Gastroesophageal sphincter (tissue), 4 donors: Measurements from ENCODE around the gene HUNK. TPM values are rescaled to one million over a fixed set of nuclear protein-coding genes. Genes with fewer than 3 reads are reported as not detected.

ENCODE experiments used
- ATAC-seq: fragments of 150-250 bp; one replicate; pipeline ENCODE4 v1.9.1; 2016; ENCODE audit warnings: mild to moderate bottlenecking, moderate library complexity
- H3K27ac ChIP-seq, 4 donors: fragments of 200-600 bp; sonication (generic) in 3 of 4; 1 replicate in 3 of 4; 2 replicates in 1 of 4; pipeline ENCODE4 v1.5.1; 2016 to 2019
- H3K27me3 ChIP-seq: fragments of 200-600 bp; sonication (generic); one replicate; pipeline ENCODE4 v1.5.1; 2019
- H3K36me3 ChIP-seq, 2 donors: fragments of 200-600 bp; sonication (generic); one replicate each; pipeline ENCODE4 v1.5.1; 2019; ENCODE audit warnings: control low read depth in 1 of 2
- H3K4me1 ChIP-seq, 3 donors: fragments of 200-600 bp; sonication (generic); 1 replicate in 2 of 3; 2 replicates in 1 of 3; pipeline ENCODE4 v1.5.1; 2016 to 2019; ENCODE audit warnings: control low read depth in 2 of 3
- H3K4me3 ChIP-seq, 2 donors: fragments of 200-600 bp; sonication (generic); one replicate each; pipeline ENCODE4 v1.5.1; 2019; ENCODE audit warnings: mild to moderate bottlenecking in 1 of 2, moderate library complexity in 1 of 2
- H3K9me3 ChIP-seq, 3 donors: fragments of 200-600 bp; sonication (generic); one replicate each; pipeline ENCODE4 v1.5.1; 2017 to 2019; ENCODE audit warnings: control low read depth in 2 of 3
- CTCF ChIP-seq, 4 experiments: fragments of 200-600 bp in 2 of 4; fragments of 450-650 bp in 2 of 4; sonication (generic) in 1 of 4; IDR thresholded peaks; one replicate each; pipeline ENCODE4 v1.5.1; 2017 to 2019; ENCODE audit warnings: antibody characterized with exemption in 4 of 4, mild to moderate bottlenecking in 2 of 4, moderate library complexity in 2 of 4
- EP300 ChIP-seq: sonication (generic); formaldehyde crosslinking; IDR thresholded peaks from one replicate; pipeline ENCODE4 v1.6.1; 2017; ENCODE audit warnings: antibody characterized with exemption, mild to moderate bottlenecking
- POLR2A ChIP-seq, 2 donors: fragments of 450-650 bp; IDR thresholded peaks; one replicate each; pipeline ENCODE4 v1.6.1; 2017; ENCODE audit warnings: antibody characterized with exemption in 2 of 2, mild to moderate bottlenecking in 2 of 2, moderate library complexity in 1 of 2
- POLR2AphosphoS5 ChIP-seq: sonication (generic); formaldehyde crosslinking; IDR thresholded peaks from one replicate; pipeline ENCODE4 v1.6.1; 2017; ENCODE audit warnings: antibody characterized with exemption
- WGBS, 2 donors: methylation state at CpG; one replicate each; pipeline ENCODE4 v1.1.5; 2018; ENCODE audit warnings: low coverage in 1 of 2; 5-methylcytosine and 5-hydroxymethylcytosine counted together
- total RNA-seq, 4 donors: library from RNA; depleted of rRNA; stranded (reverse); fragments of >200 nt; gene quantifications; one replicate each; pipeline ENCODE4 v1.1.0, GENCODE V29; 2016

The HUNK gene
- total RNA-seq, 4 donors from 2014 or later = 0.47 to 1.7 (median 0.81) TPM

- Histone ChIP-seq H3K36me3 (no peaks in the 10 kb centered on the region), H3K4me3 (no peak overlapping the region), H3K9me3 (no peaks in the 10 kb centered on the region), H3K27ac (no peak overlapping the region), H3K4me1 (peaks cover 0 to 2% (median 0%) of the 10 kb centered on the region in 3 donors), H3K27me3 (no peaks in the 10 kb centered on the region)
- TF ChIP-seq POLR2A (IDR thresholded peaks at IDR 0.05) (no peak), POLR2AphosphoS5 (no peak), EP300 (no peak), CTCF (IDR thresholded peaks at IDR 0.05) (no peak)
- ATAC-seq = no peak
- WGBS, 2 donors = 83% methylated on average over 2 of the region's 7 CpGs; no CpG with 5 or more reads in 1 of the 2 donors
Measured at GRCh38 chr21:31977816-31978215, 105.0 kb downstream of the HUNK start.

GRCh38 chr21:31983120-31983519 is 110.3 kb downstream of the HUNK start:
- no peaks in the 10 kb centered on the region for H3K9me3 ChIP-seq
- peak; percentile 28 for TF ChIP-seq POLR2AphosphoS5
- TF ChIP-seq EP300 = no peak
- peaks cover 0 to 12% (median 0%) of the 10 kb centered on the region in 3 donors for H3K4me1 ChIP-seq
- H3K4me3 ChIP-seq = no peak overlapping the region
- H3K27me3 ChIP-seq = no peaks in the 10 kb centered on the region
- H3K36me3 ChIP-seq = no peaks in the 10 kb centered on the region
- WGBS, 2 donors = 64 to 81% methylated on average over 3 of the region's 4 CpGs
- no peak overlapping the region for H3K27ac ChIP-seq
- no peak for ATAC-seq

DNA sequence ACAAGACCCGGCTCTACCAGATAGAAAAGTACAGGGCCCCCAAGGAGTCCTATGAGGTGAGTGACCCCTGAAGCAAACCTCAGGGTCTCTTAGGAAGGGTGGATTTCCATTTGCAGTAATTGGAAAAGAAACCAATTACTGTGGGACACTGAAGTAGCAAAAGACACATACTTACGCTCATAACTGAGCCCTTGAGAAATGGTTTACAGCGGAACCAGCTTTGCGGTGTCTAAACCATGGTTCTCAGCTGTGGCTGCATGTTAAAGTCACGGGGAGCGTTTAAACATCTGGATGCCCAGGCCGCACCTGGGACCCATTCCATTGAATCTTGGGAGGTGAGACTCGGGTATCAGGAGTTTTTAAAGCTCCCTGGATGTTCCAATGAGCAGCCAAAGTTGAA is 110.7 kb downstream of the HUNK start:
- Histone ChIP-seq H3K27ac (no peak overlapping the region), H3K4me3 (no peak overlapping the region), H3K36me3 (no peaks in the 10 kb centered on the region), H3K9me3 (no peaks in the 10 kb centered on the region), H3K4me1 (peaks cover 0 to 12% (median 0%) of the 10 kb centered on the region in 3 donors), H3K27me3 (no peaks in the 10 kb centered on the region)
- ATAC-seq = no peak
- WGBS, 2 donors = 94 to 99% methylated on average over 6 to 7 of the region's 8 CpGs
- TF ChIP-seq POLR2A (IDR thresholded peaks at IDR 0.05) = no peak
- TF ChIP-seq EP300 = no peak
- no peak for TF ChIP-seq CTCF (IDR thresholded peaks at IDR 0.05)
- TF ChIP-seq POLR2AphosphoS5 = no peak

GRCh38 chr21:31985398-31985797 is 112.6 kb downstream of the HUNK start:
- no peak for ATAC-seq
- TF ChIP-seq POLR2AphosphoS5 (no peak), CTCF (IDR thresholded peaks at IDR 0.05) (no peak), POLR2A (IDR thresholded peaks at IDR 0.05) (no peak), EP300 (no peak)

DNA sequence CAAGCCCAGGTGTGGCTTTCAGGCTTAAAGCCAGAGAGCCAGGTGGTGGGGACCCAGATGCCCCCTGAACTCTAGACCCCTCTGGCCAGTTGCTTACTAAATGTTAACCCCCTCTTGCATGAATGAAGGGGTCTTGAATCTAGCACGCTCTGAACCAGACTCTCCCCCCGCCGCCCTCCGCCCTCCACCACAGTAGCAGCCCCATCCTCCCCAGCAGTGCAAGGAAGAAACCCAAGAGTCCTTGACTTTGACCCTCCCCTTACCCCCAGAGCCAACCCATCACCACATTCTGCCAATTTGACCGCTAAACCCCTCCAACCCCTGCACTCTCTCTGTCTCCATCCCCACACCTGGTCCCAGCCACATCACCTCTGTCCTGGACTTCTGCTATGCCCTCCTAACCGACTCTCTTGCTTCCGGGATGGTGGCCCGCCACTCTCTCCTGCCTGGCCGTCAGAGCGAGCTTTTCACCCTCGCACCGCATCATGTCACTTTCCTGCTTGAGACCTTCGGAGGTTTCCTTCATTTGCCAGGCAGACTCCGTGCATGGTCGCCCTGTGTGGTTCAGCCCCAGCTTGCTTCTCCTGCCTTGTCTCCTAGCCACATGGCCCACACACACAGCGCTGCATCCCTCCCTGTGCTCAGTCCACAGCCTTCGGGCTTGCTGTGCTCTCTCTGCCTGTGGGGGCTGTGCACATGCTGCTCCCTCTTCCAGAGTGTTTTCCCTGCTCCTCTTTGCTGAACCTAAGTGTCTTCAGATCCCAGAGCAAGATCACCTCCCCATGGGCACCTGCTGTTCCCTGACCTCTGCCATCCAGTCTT is 113.4 kb downstream of the HUNK start:
- Histone ChIP-seq H3K4me1 (peaks cover 0 to 12% (median 0%) of the 10 kb centered on the region in 3 donors), H3K27ac (no peak overlapping the region), H3K27me3 (no peaks in the 10 kb centered on the region), H3K4me3 (no peak overlapping the region), H3K9me3 (no peaks in the 10 kb centered on the region), H3K36me3 (no peaks in the 10 kb centered on the region)
- 90 to 93% methylated on average over 8 to 12 of the region's 17 CpGs for WGBS, 2 donors
- no peak for TF ChIP-seq EP300
- no peak for TF ChIP-seq POLR2AphosphoS5
- no peak for TF ChIP-seq POLR2A (IDR thresholded peaks at IDR 0.05)
- no peak for TF ChIP-seq CTCF (IDR thresholded peaks at IDR 0.05)
- no peak for ATAC-seq

More at GRCh38 chr21:31985398-31985797, 112.6 kb downstream of the HUNK start:
- H3K4me3 ChIP-seq = no peak overlapping the region
- H3K4me1 ChIP-seq = peaks cover 0 to 12% (median 0%) of the 10 kb centered on the region in 3 donors
- H3K27ac ChIP-seq = no peak overlapping the region
- 60% methylated on average over 5 of the region's 7 CpGs; no CpG with 5 or more reads in 1 of the 2 donors for WGBS, 2 donors
- no peaks in the 10 kb centered on the region for H3K27me3 ChIP-seq
- no peaks in the 10 kb centered on the region for H3K36me3 ChIP-seq
- no peaks in the 10 kb centered on the region for H3K9me3 ChIP-seq
